Measurements from ENCODE around the gene P2RX1.

P2RX1 gene

GRCh38 chr17:3887804-3888203 lies 28.5 kb downstream of the P2RX1 start:
- DNase-seq (ENCODE audit: low spot score) = no peak

GRCh38 chr17:3887394-3887793 lies 28.9 kb downstream of the P2RX1 start:
- no peak for DNase-seq (ENCODE audit: low spot score)

- no peak for DNase-seq (ENCODE audit: low spot score)
Measured at GRCh38 chr17:3886776-3887175, 29.5 kb downstream of the P2RX1 start.

- DNase-seq (ENCODE audit: low spot score) = no peak
Measured at GRCh38 chr17:3885970-3886369, 30.3 kb downstream of the P2RX1 start.

GRCh38 chr17:3885271-3885670 lies 31.0 kb downstream of the P2RX1 start:
- no peak for DNase-seq (ENCODE audit: low spot score)

- DNase-seq (ENCODE audit: low spot score) = no peak
Measured at GRCh38 chr17:3884188-3884587, 32.1 kb downstream of the P2RX1 start.

GRCh38 chr17:3882276-3882675 lies 34.0 kb downstream of the P2RX1 start:
- no peak for DNase-seq (ENCODE audit: low spot score)

GRCh38 chr17:3880983-3881382 lies 35.3 kb downstream of the P2RX1 start:
- no peak for DNase-seq (ENCODE audit: low spot score)

GRCh38 chr17:3879591-3880417 lies 36.5 kb downstream of the P2RX1 start:
- no peak for DNase-seq (ENCODE audit: low spot score)

- no peak for DNase-seq (ENCODE audit: low spot score)
Measured at GRCh38 chr17:3879186-3879585, 37.1 kb downstream of the P2RX1 start.

GRCh38 chr17:3877220-3877619 lies 39.0 kb downstream of the P2RX1 start:
- no peak for DNase-seq (ENCODE audit: low spot score)

- no peak for DNase-seq (ENCODE audit: low spot score)
Measured at GRCh38 chr17:3875317-3875716, 40.9 kb downstream of the P2RX1 start.

GRCh38 chr17:3873862-3874261 lies 42.4 kb downstream of the P2RX1 start:
- no peak for DNase-seq (ENCODE audit: low spot score)

- DNase-seq (ENCODE audit: low spot score) = no peak
Measured at GRCh38 chr17:3870871-3871306, 45.4 kb downstream of the P2RX1 start.

- DNase-seq (ENCODE audit: low spot score) = no peak
Measured at GRCh38 chr17:3867606-3868005, 48.7 kb downstream of the P2RX1 start.

- DNase-seq (ENCODE audit: low spot score) = no peak
Measured at GRCh38 chr17:3867106-3867505, 49.2 kb downstream of the P2RX1 start.

- DNase-seq (ENCODE audit: low spot score) = no peak
Measured at GRCh38 chr17:3866276-3866675, 50.0 kb downstream of the P2RX1 start.

GRCh38 chr17:3865176-3865575 lies 51.1 kb downstream of the P2RX1 start:
- DNase-seq (ENCODE audit: low spot score) = no peak

- no peak for DNase-seq (ENCODE audit: low spot score)
Measured at GRCh38 chr17:3864534-3864933, 51.7 kb downstream of the P2RX1 start.

- no peak for DNase-seq (ENCODE audit: low spot score)
Measured at GRCh38 chr17:3861761-3862681, 54.2 kb downstream of the P2RX1 start.

- DNase-seq (ENCODE audit: low spot score) = no peak
Measured at GRCh38 chr17:3860939-3861700, 55.1 kb downstream of the P2RX1 start.

- DNase-seq (ENCODE audit: low spot score) = no peak
Measured at GRCh38 chr17:3859940-3860339, 56.3 kb downstream of the P2RX1 start.
